Right cardiac atrium (tissue), 5 donors: ENCODE measurements around the gene CPNE8. TPM values are rescaled to one million over a fixed set of nuclear protein-coding genes. Genes with fewer than 3 reads are reported as not detected.

Experiments used
- ATAC-seq, 2 donors: fragments of 200-7000 bp; cut with Tn5 transposase; one replicate each; pipeline versions ENCODE4 v1.8.0 to v1.9.1; 2020; ENCODE audit warnings: moderate library complexity in 2 of 2, mild to moderate bottlenecking in 1 of 2
- DNase-seq, 3 donors: peaks; one replicate each; pipeline ENCODE4 v3.0.0-alpha.2; 2020
- H3K27ac ChIP-seq: one replicate; pipeline ENCODE4 v1.5.1; 2013; ENCODE audit warnings: mild to moderate bottlenecking, low read length, control low read depth, moderate library complexity
- H3K27me3 ChIP-seq: one replicate; pipeline ENCODE4 v1.6.1; 2013; ENCODE audit not compliant: control insufficient read depth, insufficient read depth
- H3K4me1 ChIP-seq: one replicate; pipeline ENCODE4 v1.6.1; 2013; ENCODE audit warnings: low read length; ENCODE audit not compliant: control insufficient read depth, insufficient read depth
- H3K4me3 ChIP-seq: one replicate; pipeline ENCODE4 v1.5.1; 2013; ENCODE audit warnings: low read length, control low read depth
- H3K9me3 ChIP-seq: one replicate; pipeline ENCODE4 v1.6.1; 2013; ENCODE audit warnings: low read length; ENCODE audit not compliant: control insufficient read depth
- WGBS: extraction: QIAGEN DNeasy Blood & Tissue Kit; methylation state at CpG from one replicate; pipeline ENCODE4 v1.1.7; 2013; 5-methylcytosine and 5-hydroxymethylcytosine counted together
- intact Hi-C, 4 donors: fragments of 100-400 bp; cut with DNase I; formaldehyde crosslinking; loops; one replicate each; pipeline versions ENCODE4 v1.11.0 to v1.14.0; 2022 to 2023
- polyA plus RNA-seq: library from polyadenylated mRNA; stranded (reverse); fragments of 200-250 nt; gene quantifications from one replicate; pipeline ENCODE4 v1.2.3, GENCODE V29; 2013
- total RNA-seq, 4 donors: library from RNA; stranded (reverse); fragmentation: NEBNext Ultra II Directional; extraction: Animal tissue kit (Norgen Biotek cat#: 25700); gene quantifications; one replicate each; pipeline ENCODE4 v1.2.1, GENCODE V29; 2021
- donor health status: healthy with polysubstance abuse.
- donor health status: DM: no; HTN: yes; CAD: no.
- donor health status: DM: no; HTN: no; CAD: no.
- donor health status: DM: no; HTN: yes; CAD: no; lungs with severe emphysema.
- donor health status: DM: yes; HTN: yes; CAD: no.

The CPNE8 gene
- total and polyA plus RNA-seq, 5 donors, result 14.1 to 39.7 (median 30.6) TPM

- intact Hi-C loops, result no loop called here
- Histone ChIP-seq H3K27ac (no peak overlapping the region), H3K27me3 (no peaks in the 10 kb centered on the region), H3K4me1 (no peaks in the 10 kb centered on the region), H3K4me3 (no peak overlapping the region), H3K9me3 (no peaks in the 10 kb centered on the region)
- WGBS, result 72% methylated on average over 4 of the region's 4 CpGs
- ATAC-seq (no peak), DNase-seq (no peak)
Measured at GRCh38 chr12:38633511-38633910, 271.9 kb downstream of the CPNE8 start.

GRCh38 chr12:38629064-38629463 lies 276.3 kb downstream of the CPNE8 start:
- no peak for ATAC-seq
- Histone ChIP-seq H3K4me1 (no peaks in the 10 kb centered on the region), H3K4me3 (no peak overlapping the region), H3K27me3 (no peaks in the 10 kb centered on the region), H3K27ac (no peak overlapping the region), H3K9me3 (no peaks in the 10 kb centered on the region)
- WGBS, result 87% methylated on average over 2 of the region's 2 CpGs
- intact Hi-C loops, result no loop called here
- DNase-seq, result no peak

GRCh38 chr12:38628288-38628687 lies 277.1 kb downstream of the CPNE8 start:
- Histone ChIP-seq H3K9me3 (no peaks in the 10 kb centered on the region), H3K4me3 (no peak overlapping the region), H3K4me1 (no peaks in the 10 kb centered on the region), H3K27me3 (no peaks in the 10 kb centered on the region), H3K27ac (no peak overlapping the region)
- intact Hi-C loops, result no loop called here
- DNase-seq (no peak), ATAC-seq (no peak)

GRCh38 chr12:38625306-38625705 lies 280.1 kb downstream of the CPNE8 start:
- ATAC-seq (no peak), DNase-seq (no peak)
- no peaks in the 10 kb centered on the region for H3K9me3 ChIP-seq
- intact Hi-C loops, result no loop called here
- H3K4me1 ChIP-seq, result no peaks in the 10 kb centered on the region
- no peak overlapping the region for H3K27ac ChIP-seq
- no peaks in the 10 kb centered on the region for H3K27me3 ChIP-seq
- WGBS, result 78% methylated on average over 5 of the region's 5 CpGs
- H3K4me3 ChIP-seq, result no peak overlapping the region

- DNase-seq (no peak), ATAC-seq (no peak)
- intact Hi-C loops, result no loop called here
- H3K4me3 ChIP-seq, result no peak overlapping the region
- 46% methylated on average over 2 of the region's 2 CpGs for WGBS
- H3K27ac ChIP-seq, result no peak overlapping the region
- H3K9me3 ChIP-seq, result no peaks in the 10 kb centered on the region
- H3K4me1 ChIP-seq, result no peaks in the 10 kb centered on the region
- no peaks in the 10 kb centered on the region for H3K27me3 ChIP-seq
Measured at GRCh38 chr12:38614171-38614570, 291.2 kb downstream of the CPNE8 start.

- Histone ChIP-seq H3K4me1 (no peaks in the 10 kb centered on the region), H3K4me3 (no peak overlapping the region), H3K27me3 (no peaks in the 10 kb centered on the region), H3K9me3 (no peaks in the 10 kb centered on the region), H3K27ac (no peak overlapping the region)
- WGBS, result 69% methylated on average over 2 of the region's 2 CpGs
- ATAC-seq (no peak), DNase-seq (no peak)
- intact Hi-C loops, result no loop called here
Measured at GRCh38 chr12:38610808-38611350, 294.5 kb downstream of the CPNE8 start.

GRCh38 chr12:38607295-38607694 lies 298.1 kb downstream of the CPNE8 start:
- H3K27ac ChIP-seq, result no peak overlapping the region
- ATAC-seq (no peak), DNase-seq (no peak)
- 88% methylated on average over 1 of the region's 1 CpG for WGBS
- no peak overlapping the region for H3K4me3 ChIP-seq
- H3K27me3 ChIP-seq, result no peaks in the 10 kb centered on the region
- H3K9me3 ChIP-seq, result no peaks in the 10 kb centered on the region
- intact Hi-C loops, result no loop called here
- no peaks in the 10 kb centered on the region for H3K4me1 ChIP-seq
